B cell (primary cell): ENCODE results near the gene NDUFV2. TPM values are rescaled to one million over a fixed set of nuclear protein-coding genes. Genes with fewer than 3 reads are reported as not detected.

ENCODE experiments used
- ATAC-seq: fragments of 200-7000 bp; cut with Tn5 transposase; one replicate; pipeline ENCODE4 v1.10.0; 2021; ENCODE audit warnings: low read depth, mild to moderate bottlenecking, moderate number of reproducible peaks, moderate library complexity
- CTCF ChIA-PET: fragments of 350-600 bp; sonication (Branson Sonifier 250); formaldehyde crosslinking; loops from one replicate; lab custom pipeline; 2021; ENCODE audit warnings: antibody characterized with exemption, inconsistent platforms; lab: Charles Lee
- POLR2A ChIA-PET: fragments of 350-600 bp; sonication (Branson Sonifier 250); formaldehyde crosslinking; loops from one replicate; lab custom pipeline; 2021; ENCODE audit warnings: antibody characterized with exemption; lab: Charles Lee
- DNase-seq: peaks from one replicate; pipeline ENCODE4 v3.0.0; 2013
- H2AFZ ChIP-seq: 2 replicates; pipeline ENCODE4 v1.6.1; 2012; ENCODE audit warnings: mild to moderate bottlenecking, low read depth, low read length; ENCODE audit not compliant: insufficient read depth, poor library complexity, severe bottlenecking
- H3K27ac ChIP-seq, 2 donors: 1 replicate in 1 of 2; 2 replicates in 1 of 2; pipeline ENCODE4 v1.5.1; 2012 to 2013; ENCODE audit warnings: low read length in 2 of 2, mild to moderate bottlenecking in 2 of 2, moderate library complexity in 1 of 2
- H3K27me3 ChIP-seq, 4 experiments: fragments of 200-600 bp in 1 of 4; sonication (generic) in 1 of 4; replicated peaks in 1 of 4; 1 replicate in 2 of 4; 2 replicates in 2 of 4; pipeline versions ENCODE4 v1.6.1 to v1.7.0; 2013 to 2016; ENCODE audit warnings: low read length in 3 of 4, mild to moderate bottlenecking in 2 of 4, mixed read lengths in 1 of 4, moderate library complexity in 1 of 4; ENCODE audit not compliant: insufficient read depth in 4 of 4, control insufficient read depth in 3 of 4; ENCODE audit errors: control extremely low read depth in 1 of 4
- H3K36me3 ChIP-seq, 2 experiments: replicated peaks in 1 of 2; 1 replicate in 1 of 2; 2 replicates in 1 of 2; pipeline versions ENCODE4 v1.6.1 to v1.7.1; 2013; ENCODE audit warnings: low read length in 1 of 2; ENCODE audit not compliant: insufficient read depth in 2 of 2, control insufficient read depth in 1 of 2; ENCODE audit errors: control extremely low read depth in 1 of 2, extremely low read depth in 1 of 2
- H3K4me1 ChIP-seq, 2 donors: fragments of 200-600 bp in 1 of 2; sonication (generic) in 1 of 2; 1 replicate in 1 of 2; 2 replicates in 1 of 2; pipeline versions ENCODE4 v1.5.1 to v1.6.1; 2013 to 2017; ENCODE audit warnings: low read length in 2 of 2; ENCODE audit not compliant: control insufficient read depth in 2 of 2, insufficient read depth in 2 of 2
- H3K4me2 ChIP-seq: replicated peaks from 2 replicates; pipeline ENCODE3; 2012; ENCODE audit warnings: mild to moderate bottlenecking, low read depth, low read length; ENCODE audit not compliant: poor library complexity, severe bottlenecking
- H3K4me3 ChIP-seq, 5 experiments: fragments of 200-600 bp in 1 of 5; sonication (generic) in 1 of 5; 1 replicate in 3 of 5; 2 replicates in 2 of 5; pipeline versions ENCODE4 v1.5.1 to v1.7.0; 2011 to 2016; ENCODE audit warnings: low read length in 4 of 5, mild to moderate bottlenecking in 4 of 5, low read depth in 2 of 5, control low read depth in 1 of 5, moderate library complexity in 1 of 5; ENCODE audit not compliant: insufficient read depth in 1 of 5; ENCODE audit errors: control extremely low read depth in 1 of 5, extremely low read depth in 1 of 5
- H3K79me2 ChIP-seq: fragments of 200-600 bp; sonication (generic); one replicate; pipeline ENCODE4 v1.6.0; 2016; ENCODE audit warnings: low read length; ENCODE audit not compliant: control insufficient read depth, insufficient read depth
- H3K9ac ChIP-seq: fragments of 200-600 bp; sonication (generic); 2 replicates; pipeline ENCODE4 v1.6.1; 2017; ENCODE audit warnings: mild to moderate bottlenecking, low read length, moderate library complexity
- H3K9me3 ChIP-seq, 3 donors: one replicate each; pipeline versions ENCODE4 v1.6.1 to v1.7.1; 2013; ENCODE audit warnings: low read length in 2 of 3; ENCODE audit not compliant: control insufficient read depth in 2 of 3, insufficient read depth in 1 of 3; ENCODE audit errors: control extremely low read depth in 1 of 3
- H4K20me1 ChIP-seq: 2 replicates; pipeline ENCODE4 v1.6.0; 2012; ENCODE audit warnings: mild to moderate bottlenecking, low read length; ENCODE audit not compliant: insufficient read depth, control insufficient read depth, poor library complexity, severe bottlenecking
- H3K27ac Mint-ChIP-seq: one replicate; pipeline ENCODE4 v1.8.0; 2021; ENCODE audit warnings: mixed read lengths
- H3K27me3 Mint-ChIP-seq: one replicate; pipeline ENCODE4 v1.8.0; 2021; ENCODE audit warnings: mixed read lengths
- H3K4me1 Mint-ChIP-seq: one replicate; pipeline ENCODE4 v1.8.0; 2021; ENCODE audit warnings: mixed read lengths
- H3K4me3 Mint-ChIP-seq: one replicate; pipeline ENCODE4 v1.8.0; 2021; ENCODE audit warnings: mixed read lengths
- H3K9me3 Mint-ChIP-seq: one replicate; pipeline ENCODE4 v1.8.0; 2022; ENCODE audit warnings: mixed read lengths; ENCODE audit not compliant: insufficient read depth
- CTCF ChIP-seq: fragments of 200-600 bp; IDR thresholded peaks from one replicate; pipeline ENCODE4 v1.8.0; 2022; ENCODE audit warnings: antibody characterized with exemption, mild to moderate bottlenecking
- EZH2 ChIP-seq: IDR thresholded peaks from 2 replicates; pipeline ENCODE4 v1.6.1; 2012; ENCODE audit warnings: borderline replicate concordance, low read depth, mild to moderate bottlenecking, moderate library complexity, low read length; ENCODE audit not compliant: insufficient read depth, poor library complexity, severe bottlenecking
- intact Hi-C: fragments of 100-400 bp; cut with micrococcal nuclease; formaldehyde crosslinking; loops from one replicate; pipeline ENCODE4 v1.10.0; 2022
- polyA plus RNA-seq: library from polyadenylated mRNA; depleted of rRNA; stranded (reverse); fragments of >200 nt; gene quantifications from 2 replicates; pipeline ENCODE4 v1.2.3, GENCODE V29; 2012
- total RNA-seq, 2 donors: library from RNA; stranded (reverse); fragments of 120-200 nt in 1 of 2; gene quantifications; 1 replicate in 1 of 2; 2 replicates in 1 of 2; pipeline versions ENCODE4 v1.2.3 to v1.2.4, GENCODE V29; 2013 to 2022

The NDUFV2 gene
- total and polyA plus RNA-seq, 2 donors (not counting 1 experiment from before 2014, with no cell fraction given), result 44.4 to 137 TPM

- DNase-seq (no peak), ATAC-seq (no peak)
- peaks cover 8 to 17% of the 10 kb centered on the region in 2 experiments for H3K36me3 ChIP-seq
- peak overlapping the region; percentile 95 for H3K27ac Mint-ChIP-seq
- no peaks in the 10 kb centered on the region for H3K9me3 ChIP-seq
- no peak overlapping the region for H2AFZ ChIP-seq
- ChIA-PET CTCF (interaction anchor here (1.6 to 5.3 kb wide), 4 partner anchors 11 to 43 kb away, joined by 5 to 27 read pairs (median 22); partner anchors contain the start of genes ANKRD12 and NDUFV2), POLR2A (interaction anchor here (2.7 to 3.8 kb wide), 2 partner anchors 12 to 20 kb away, joined by 14 to 57 read pairs; partner anchors contain the start of gene ANKRD12)
- intact Hi-C loops, result loop anchor here (5.0 kb wide), 1 partner anchor 514 kb away; no protein-coding TSS in a partner anchor
- no peaks in the 10 kb centered on the region for H3K27me3 Mint-ChIP-seq
- H3K27ac ChIP-seq, result peak overlapping the region; percentile 82 to 99
- H3K9ac ChIP-seq, result no peak overlapping the region
- TF ChIP-seq CTCF (no peak), EZH2 (no peak)
- peak overlapping the region; percentile 68 for H3K4me2 ChIP-seq
- H4K20me1 ChIP-seq, result no peaks in the 10 kb centered on the region
- no peaks in the 10 kb centered on the region for H3K27me3 ChIP-seq
- H3K4me1 ChIP-seq, result peaks cover 71 to 97% of the 10 kb centered on the region in 2 donors
- H3K4me3 Mint-ChIP-seq, result peak overlapping the region; percentile 50
- H3K9me3 Mint-ChIP-seq, result no peaks in the 10 kb centered on the region
- peaks cover 98% of the 10 kb centered on the region for H3K79me2 ChIP-seq
- peaks cover 74% of the 10 kb centered on the region for H3K4me1 Mint-ChIP-seq
- H3K4me3 ChIP-seq, result peak overlapping the region in 1 of 5 experiments; percentile 66
Observed at GRCh38 chr18:9115984-9116383, 13.5 kb downstream of the NDUFV2 start.
